Heart right ventricle (tissue), 16 donors: Measurements from ENCODE around the gene ABHD1. TPM values are rescaled to one million over a fixed set of nuclear protein-coding genes. Genes with fewer than 3 reads are reported as not detected.

ENCODE experiments used
- ATAC-seq, 8 donors: fragments of 200-7000 bp; cut with Tn5 transposase; one replicate each; pipeline ENCODE4 v1.9.1; 2020; ENCODE audit warnings: mild to moderate bottlenecking in 8 of 8, moderate library complexity in 8 of 8, moderate number of reproducible peaks in 1 of 8
- DNase-seq, 2 donors: peaks; one replicate each; pipeline ENCODE4 v3.0.0-alpha.2; 2020
- H3K27ac ChIP-seq, 10 donors: fragments of 200-600 bp; sonication (generic) in 2 of 10; one replicate each; pipeline versions ENCODE4 v1.5.0 to v1.8.0; 2020 to 2022; ENCODE audit warnings: mild to moderate bottlenecking in 3 of 10
- H3K27me3 ChIP-seq, 7 donors: fragments of 200-600 bp; one replicate each; pipeline ENCODE4 v1.8.0; 2021 to 2022; ENCODE audit warnings: mild to moderate bottlenecking in 2 of 7
- H3K36me3 ChIP-seq, 9 donors: fragments of 200-600 bp; sonication (generic) in 1 of 9; one replicate each; pipeline versions ENCODE4 v1.5.0 to v1.8.0; 2020 to 2022; ENCODE audit warnings: mild to moderate bottlenecking in 2 of 9
- H3K4me1 ChIP-seq, 9 donors: fragments of 200-600 bp; sonication (generic) in 1 of 9; one replicate each; pipeline versions ENCODE4 v1.5.0 to v1.8.0; 2020 to 2022; ENCODE audit warnings: mild to moderate bottlenecking in 4 of 9
- H3K4me3 ChIP-seq, 10 donors: fragments of 200-600 bp; sonication (generic) in 2 of 10; one replicate each; pipeline versions ENCODE4 v1.5.0 to v1.8.0; 2020 to 2022; ENCODE audit warnings: mild to moderate bottlenecking in 7 of 10, moderate library complexity in 2 of 10
- H3K9me3 ChIP-seq, 11 donors: fragments of 200-600 bp in 10 of 11; sonication (generic) in 2 of 11; one replicate each; pipeline versions ENCODE4 v1.5.0 to v1.8.0; 2013 to 2022; ENCODE audit warnings: mild to moderate bottlenecking in 2 of 11, control low read depth in 1 of 11, moderate library complexity in 1 of 11
- CTCF ChIP-seq, 9 donors: fragments of 200-600 bp; sonication (generic) in 2 of 9; IDR thresholded peaks; one replicate each; pipeline versions ENCODE4 v1.5.0 to v1.8.0; 2021 to 2022; ENCODE audit warnings: antibody characterized with exemption in 9 of 9, mild to moderate bottlenecking in 5 of 9, moderate library complexity in 1 of 9
- WGBS, 2 donors: extraction: QIAGEN DNeasy Blood & Tissue Kit; methylation state at CpG; one replicate each; pipeline ENCODE4 v1.1.7; 2013; ENCODE audit warnings: inconsistent platforms in 1 of 2; 5-methylcytosine and 5-hydroxymethylcytosine counted together
- intact Hi-C, 10 donors: fragments of 100-400 bp; cut with DNase I; formaldehyde crosslinking; loops; one replicate each; pipeline versions ENCODE4 v1.11.1 to v1.14.2; 2022
- polyA plus RNA-seq, 2 donors: library from polyadenylated mRNA; stranded (reverse); fragments of 200-250 nt; gene quantifications; one replicate each; pipeline ENCODE4 v1.2.3, GENCODE V29; 2013
- total RNA-seq, 10 donors: library from RNA; stranded (reverse); fragmentation: NEBNext Ultra II Directional in 3 of 10; extraction: Animal tissue kit (Norgen Biotek cat#: 25700) in 3 of 10; gene quantifications; one replicate each; pipeline versions ENCODE4 v1.2.1 to v1.2.4, GENCODE V29; 2021 to 2023
- donor health status: Arrhythmogenic right ventricular cardiomyopathy.
- donor health status: ischemic (EF 13 %, LVEDD 7.1; RV severe dilation, severe dysfunction).
- donor health status: healthy with polysubstance abuse.
- donor health status: DM: no; HTN: yes; CAD: no.
- donor health status: DM: no; HTN: no; CAD: no.
- donor health status: ischemic (EF 25% LVEDD 6.9; RV normal size, moderate dysfunction).
- donor health status: ischemic (EF 25% LVEDD 5.7; RV mildly dilated, moderate dysfunction).
- donor health status: healthy.
- donor health status: DM: yes; HTN: yes; CAD: no.
- donor health status: Ischemic cardiomyopathy.
- donor health status: ischemic (EF 35%, LVEDD 5.7; RV mildly dilated, moderate dysfunction).
- donor health status: nonischemic (EF 11% LVEDD 7.7; RV severe dilation, severe dysfunction).
- donor health status: DM: yes; HTN: yes; CAD: no.
- donor health status: PGD.
- donor health status: ischemic (EF 29% LVEDD 5.4; RV normal size, mild dysfunction).
- donor health status: nonischemic (EF 23%, LVEDD 6.1; RV moderate dilation, normal function).

Gene ABHD1
- total and polyA plus RNA-seq, 12 donors, result 0.29 to 12.1 (median 2.5) TPM

- TF ChIP-seq CTCF (IDR thresholded peaks at IDR 0.05), result no peak
- Histone ChIP-seq H3K4me3 (peak overlapping the region; percentile 85 to 100 (median 94)), H3K36me3 (peaks cover 0 to 43% (median 28%) of the 10 kb centered on the region in 9 donors), H3K27me3 (no peaks in the 10 kb centered on the region), H3K27ac (peak overlapping the region in 9 of 10 donors; percentile 86 to 96 (median 91)), H3K4me1 (peaks cover 5 to 19% (median 15%) of the 10 kb centered on the region in 9 donors), H3K9me3 (no peaks in the 10 kb centered on the region)
- no peak for DNase-seq
- 41 to 42% methylated on average over 14 of the region's 14 CpGs for WGBS, 2 donors
- ATAC-seq, result no peak
- intact Hi-C loops, result loop anchor here in 2 of 10 donors (5.0 kb wide), 2 partner anchors 36 to 219 kb away; no protein-coding TSS in a partner anchor
Observed at GRCh38 chr2:27133195-27133875, 9.7 kb downstream of the ABHD1 start.

GRCh38 chr2:27133905-27134780 lies 10.5 kb downstream of the ABHD1 start, which contains the start of gene PREB:
PREB (minus strand) TSS chr2:27134636; CDS start chr2:27134421, 215 bp downstream.
- peak; percentile 94 to 98 (median 98) for ATAC-seq
- H3K4me1 ChIP-seq, result peaks cover 5 to 19% (median 15%) of the 10 kb centered on the region in 9 donors
- peaks cover 0 to 41% (median 28%) of the 10 kb centered on the region in 9 donors for H3K36me3 ChIP-seq
- H3K27me3 ChIP-seq, result no peaks in the 10 kb centered on the region
- WGBS, 2 donors, result 0 to 1% methylated on average over 75 to 86 of the region's 86 CpGs
- peak; percentile 97 to 99 for DNase-seq
- intact Hi-C loops, result loop anchor here in 2 of 10 donors (1.0 to 5.0 kb wide), 3 partner anchors 37 to 218 kb away; partner anchors contain the start of gene KHK (in 1 of the 2)
- peak within 1 kb of the TSS; percentile 75 to 96 (median 90) for H3K27ac ChIP-seq
- peak within 1 kb of the TSS; percentile 85 to 100 (median 94) for H3K4me3 ChIP-seq
- no peaks in the 10 kb centered on the region for H3K9me3 ChIP-seq
- TF ChIP-seq CTCF (IDR thresholded peaks at IDR 0.05), result peak in 4 of 9 donors; percentile 5 to 36 (median 26)

GRCh38 chr2:27134781-27135477 lies 11.3 kb downstream of the ABHD1 start:
- Histone ChIP-seq H3K4me3 (peak overlapping the region in 8 of 10 donors; percentile 90 to 99 (median 94)), H3K9me3 (no peaks in the 10 kb centered on the region), H3K36me3 (peaks cover 0 to 34% (median 23%) of the 10 kb centered on the region in 9 donors), H3K4me1 (peaks cover 5 to 19% (median 15%) of the 10 kb centered on the region in 9 donors), H3K27me3 (no peaks in the 10 kb centered on the region), H3K27ac (peak overlapping the region in 9 of 10 donors; percentile 86 to 96 (median 91))
- no peak for DNase-seq
- intact Hi-C loops, result loop anchor here in 2 of 10 donors (1.0 to 5.0 kb wide), 3 partner anchors 38 to 217 kb away; partner anchors contain the start of gene KHK (in 1 of the 2)
- no peak for ATAC-seq
- WGBS, 2 donors, result 54 to 55% methylated on average over 33 of the region's 33 CpGs
- no peak for TF ChIP-seq CTCF (IDR thresholded peaks at IDR 0.05)
